Activated CD4-positive, alpha-beta T cell treated with anti-CD3 and anti-CD28 coated beads, Interleukin-2, amount 50 U/mL, for 1 hour (primary cell): ENCODE data around the gene HNF4A.
"Not testable (repeated sequence)": the region's sequence is repeated elsewhere in the genome, so short reads cannot be mapped to it uniquely, and the experiment has no call there.

Experiments
- DNase-seq: peaks from one replicate; pipeline ENCODE4 v3.0.0-alpha.2; 2020

Gene HNF4A

GRCh38 chr20:44447827-44448419 lies 92.4 kb downstream of the HNF4A start:
- no peak for DNase-seq

GRCh38 chr20:44448753-44449546 lies 93.5 kb downstream of the HNF4A start:
- no peak for DNase-seq

GRCh38 chr20:44449864-44450263 lies 94.4 kb downstream of the HNF4A start:
- DNase-seq: no peak

- no peak for DNase-seq
These were observed 94.9 kb downstream of the HNF4A start for GRCh38 chr20:44450281-44450889.

GRCh38 chr20:44450903-44451450 lies 95.5 kb downstream of the HNF4A start:
- no peak for DNase-seq

- DNase-seq: no peak
These were observed 98.9 kb downstream of the HNF4A start for GRCh38 chr20:44454306-44454963.

- no peak for DNase-seq
These were observed 99.6 kb downstream of the HNF4A start for GRCh38 chr20:44455126-44455525.

- no peak for DNase-seq
These were observed 101.1 kb downstream of the HNF4A start for GRCh38 chr20:44456611-44457010.

GRCh38 chr20:44457016-44457415 lies 101.5 kb downstream of the HNF4A start:
- no peak for DNase-seq

- no peak for DNase-seq
These were observed 103.8 kb downstream of the HNF4A start for GRCh38 chr20:44459271-44459670.

- no peak for DNase-seq
These were observed 105.3 kb downstream of the HNF4A start for GRCh38 chr20:44460795-44461141.

GRCh38 chr20:44461142-44461802 lies 105.8 kb downstream of the HNF4A start:
- no peak for DNase-seq

GRCh38 chr20:44461803-44462174 lies 106.3 kb downstream of the HNF4A start:
- DNase-seq: no peak

GRCh38 chr20:44463466-44463865 lies 108.0 kb downstream of the HNF4A start:
- DNase-seq: no peak

- DNase-seq: no peak
These were observed 109.0 kb downstream of the HNF4A start for GRCh38 chr20:44464514-44464913.

- no peak for DNase-seq
These were observed 109.6 kb downstream of the HNF4A start for GRCh38 chr20:44465001-44465560.

GRCh38 chr20:44467289-44467883 lies 111.9 kb downstream of the HNF4A start:
- DNase-seq: no peak

GRCh38 chr20:44468044-44468782 lies 112.7 kb downstream of the HNF4A start:
- DNase-seq: no peak

GRCh38 chr20:44470327-44470726 lies 114.8 kb downstream of the HNF4A start:
- DNase-seq: no peak

- DNase-seq: no peak
These were observed 116.0 kb downstream of the HNF4A start for GRCh38 chr20:44471481-44471882.

GRCh38 chr20:44472283-44472682 lies 116.8 kb downstream of the HNF4A start:
- not testable (repeated sequence) for DNase-seq

- DNase-seq: no peak
These were observed 119.8 kb downstream of the HNF4A start for GRCh38 chr20:44475372-44475693.
